NT2/D1 (cell line): ENCODE measurements around the gene YBX3.

Source experiments
- DNase-seq: peaks from one replicate; pipeline ENCODE4 v3.0.0-alpha.2; 2011; ENCODE audit warnings: low read depth, low spot score
- H3K27me3 ChIP-seq: 2 replicates; pipeline ENCODE4 v1.6.0; 2011; ENCODE audit warnings: mild to moderate bottlenecking; ENCODE audit not compliant: insufficient read length, insufficient read depth
- H3K36me3 ChIP-seq: 2 replicates; pipeline ENCODE4 v1.6.1; 2011; ENCODE audit warnings: mild to moderate bottlenecking, low read length, mixed read lengths; ENCODE audit not compliant: insufficient read depth, insufficient read length
- H3K4me1 ChIP-seq: 2 replicates; pipeline ENCODE4 v1.5.1; 2011; ENCODE audit not compliant: insufficient read depth, insufficient read length
- H3K4me3 ChIP-seq: 2 replicates; pipeline ENCODE4 v1.5.1; 2011; ENCODE audit warnings: low read depth; ENCODE audit not compliant: insufficient read length
- H3K9ac ChIP-seq: 2 replicates; pipeline ENCODE4 v1.6.0; 2011; ENCODE audit warnings: low read depth; ENCODE audit not compliant: insufficient read length
- H3K9me3 ChIP-seq: 2 replicates; pipeline ENCODE4 v1.5.1; 2011; ENCODE audit warnings: mild to moderate bottlenecking, low read length; ENCODE audit not compliant: insufficient read depth
- SUZ12 ChIP-seq: IDR thresholded peaks from 2 replicates; pipeline ENCODE4 v1.6.1; 2011; ENCODE audit not compliant: insufficient read length, insufficient read depth; ENCODE audit errors: extremely low read depth
- YY1 ChIP-seq: IDR thresholded peaks from 2 replicates; pipeline ENCODE4 v1.6.1; 2011; ENCODE audit not compliant: insufficient read length, insufficient read depth
- ZNF274 ChIP-seq: IDR thresholded peaks from 2 replicates; pipeline ENCODE4 v1.6.1; 2011; ENCODE audit warnings: mild to moderate bottlenecking, low read depth, low read length

The YBX3 gene

GRCh38 chr12:10697862-10698261 lies 25.3 kb downstream of the YBX3 start:
- Histone ChIP-seq H3K9me3 (no peaks in the 10 kb centered on the region), H3K4me3 (no peak overlapping the region), H3K36me3 (peaks cover 71% of the 10 kb centered on the region), H3K27me3 (no peaks in the 10 kb centered on the region), H3K4me1 (no peaks in the 10 kb centered on the region), H3K9ac (no peak overlapping the region)
- no peak for DNase-seq
- TF ChIP-seq SUZ12, result no peak
- TF ChIP-seq ZNF274, result no peak

- TF ChIP-seq YY1 (no peak), SUZ12 (no peak), ZNF274 (no peak)
- DNase-seq, result no peak
- no peaks in the 10 kb centered on the region for H3K4me1 ChIP-seq
- no peak overlapping the region for H3K4me3 ChIP-seq
- peaks cover 64% of the 10 kb centered on the region for H3K36me3 ChIP-seq
- no peak overlapping the region for H3K9ac ChIP-seq
- no peaks in the 10 kb centered on the region for H3K27me3 ChIP-seq
- no peaks in the 10 kb centered on the region for H3K9me3 ChIP-seq
These were observed 26.0 kb downstream of the YBX3 start for GRCh38 chr12:10697156-10697555.

GRCh38 chr12:10690906-10691305 lies 32.2 kb downstream of the YBX3 start:
- peaks cover 2% of the 10 kb centered on the region for H3K36me3 ChIP-seq
- no peaks in the 10 kb centered on the region for H3K4me1 ChIP-seq
- no peak overlapping the region for H3K9ac ChIP-seq
- TF ChIP-seq ZNF274 (no peak), YY1 (no peak), SUZ12 (no peak)
- H3K9me3 ChIP-seq, result no peaks in the 10 kb centered on the region; the same call in 1 of the 2 replicates
- no peaks in the 10 kb centered on the region for H3K27me3 ChIP-seq
- DNase-seq, result no peak
- no peak overlapping the region for H3K4me3 ChIP-seq

GRCh38 chr12:10689146-10689545 lies 34.0 kb downstream of the YBX3 start:
- no peaks in the 10 kb centered on the region for H3K27me3 ChIP-seq
- no peaks in the 10 kb centered on the region for H3K4me1 ChIP-seq
- H3K36me3 ChIP-seq, result no peaks in the 10 kb centered on the region
- H3K4me3 ChIP-seq, result no peak overlapping the region
- TF ChIP-seq SUZ12 (no peak), ZNF274 (no peak), YY1 (no peak)
- H3K9me3 ChIP-seq, result no peaks in the 10 kb centered on the region; the same call in 1 of the 2 replicates
- H3K9ac ChIP-seq, result no peak overlapping the region
- no peak for DNase-seq

- H3K9ac ChIP-seq, result no peak overlapping the region
- no peak for DNase-seq
- TF ChIP-seq SUZ12 (no peak), ZNF274 (no peak), YY1 (no peak)
- H3K9me3 ChIP-seq, result no peaks in the 10 kb centered on the region; the same call in 1 of the 2 replicates
- H3K36me3 ChIP-seq, result no peaks in the 10 kb centered on the region
- no peak overlapping the region for H3K4me3 ChIP-seq
- H3K4me1 ChIP-seq, result no peaks in the 10 kb centered on the region
- no peaks in the 10 kb centered on the region for H3K27me3 ChIP-seq
These were observed 35.1 kb downstream of the YBX3 start for GRCh38 chr12:10688042-10688441.

- peak; percentile 84 for DNase-seq
- Histone ChIP-seq H3K9me3 (no peaks in the 10 kb centered on the region), H3K4me1 (no peaks in the 10 kb centered on the region), H3K27me3 (no peaks in the 10 kb centered on the region), H3K4me3 (peak within 1 kb of the TSS; percentile 81), H3K36me3 (no peaks in the 10 kb centered on the region), H3K9ac (peak within 1 kb of the TSS; percentile 81)
- TF ChIP-seq ZNF274 (no peak), YY1 (no peak)
These were observed 49.3 kb downstream of the YBX3 start, which contains the start of gene STYK1 for GRCh38 chr12:10673659-10674384. Gene STYK1, minus strand, starts transcription at chr12:10674052. Its CDS starts 39,434 bp downstream, at chr12:10634618.

GRCh38 chr12:10672231-10672868 lies 50.8 kb downstream of the YBX3 start:
- H3K27me3 ChIP-seq, result no peaks in the 10 kb centered on the region
- no peak overlapping the region for H3K4me3 ChIP-seq
- DNase-seq, result no peak
- no peaks in the 10 kb centered on the region for H3K36me3 ChIP-seq
- no peak for TF ChIP-seq YY1
- no peak for TF ChIP-seq ZNF274
- no peak for TF ChIP-seq SUZ12
- no peaks in the 10 kb centered on the region for H3K4me1 ChIP-seq
- H3K9ac ChIP-seq, result no peak overlapping the region
- no peaks in the 10 kb centered on the region for H3K9me3 ChIP-seq

- H3K36me3 ChIP-seq, result no peaks in the 10 kb centered on the region
- TF ChIP-seq SUZ12, result no peak
- TF ChIP-seq ZNF274, result no peak
- no peak for TF ChIP-seq YY1
- H3K27me3 ChIP-seq, result no peaks in the 10 kb centered on the region
- H3K4me3 ChIP-seq, result no peak overlapping the region
- DNase-seq, result no peak
- no peaks in the 10 kb centered on the region for H3K9me3 ChIP-seq
- H3K9ac ChIP-seq, result no peak overlapping the region
- H3K4me1 ChIP-seq, result no peaks in the 10 kb centered on the region
These were observed 53.6 kb downstream of the YBX3 start for GRCh38 chr12:10669533-10669932.
